Stimulated activated CD4-positive, alpha-beta T cell treated with anti-CD3 and anti-CD28 coated beads, Interleukin-2, amount 100 ng/mL, for 48 hours (primary cell): ENCODE results near the gene LRGUK.

Source experiments
- DNase-seq, 2 donors: peaks; one replicate each; pipeline ENCODE4 v3.0.0-alpha.2; 2020

Gene LRGUK

GRCh38 chr7:134312717-134313116 lies 185.6 kb downstream of the LRGUK start:
- no peak for DNase-seq

GRCh38 chr7:134313543-134313942 lies 186.4 kb downstream of the LRGUK start:
- no peak for DNase-seq
